Left cardiac atrium (tissue), 4 donors: ENCODE results near the gene SH3TC1. TPM values are rescaled to one million over a fixed set of nuclear protein-coding genes. Genes with fewer than 3 reads are reported as not detected.

ENCODE experiments used
- ATAC-seq, 2 donors: fragments of 200-7000 bp; cut with Tn5 transposase; one replicate each; pipeline ENCODE4 v1.9.1; 2020; ENCODE audit warnings: mild to moderate bottlenecking in 2 of 2, moderate library complexity in 2 of 2
- DNase-seq: peaks from one replicate; pipeline ENCODE4 v3.0.0-alpha.2; 2020
- intact Hi-C, 2 donors: fragments of 100-400 bp; cut with DNase I; formaldehyde crosslinking; loops; one replicate each; pipeline versions ENCODE4 v1.14.1 to v1.15.1; 2022 to 2023
- total RNA-seq, 2 donors: library from RNA; stranded (reverse); fragmentation: NEBNext Ultra II Directional; extraction: Animal tissue kit (Norgen Biotek cat#: 25700); gene quantifications; one replicate each; pipeline ENCODE4 v1.2.1, GENCODE V29; 2021
- donor health status: DM: no; HTN: yes; CAD: no.
- donor health status: DM: no; HTN: yes; CAD: no; lungs with severe emphysema.
- donor health status: DM: yes; HTN: yes; CAD: no.
- donor health status: Dilated cardiomyopathy.

SH3TC1 gene
- total RNA-seq, 2 donors from 2014 or later = 11.7 to 30.9 TPM

DNA sequence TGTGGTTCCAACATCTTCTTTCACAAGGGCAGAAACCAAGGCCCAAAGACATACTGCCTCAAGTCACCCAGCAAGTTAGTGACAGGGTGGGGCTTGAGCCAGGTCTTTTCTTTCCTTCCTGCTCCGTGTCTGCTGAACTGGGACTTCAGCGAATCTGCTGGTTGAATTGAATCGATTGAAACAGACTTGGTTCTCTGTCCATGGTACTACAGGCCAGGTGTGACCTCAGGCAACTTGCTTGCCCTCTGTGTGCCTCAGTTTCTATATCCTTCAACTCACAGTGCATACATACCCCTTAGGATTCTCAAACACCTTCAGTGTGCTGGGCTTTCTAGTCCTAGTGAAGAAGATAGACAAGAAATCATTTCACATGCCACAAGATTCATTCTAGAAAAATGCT lies 38.5 kb upstream of the SH3TC1 start:
- intact Hi-C loops = loop anchor here in 1 of 2 donors (10.0 kb wide), 1 partner anchor 74 kb away; no protein-coding TSS in a partner anchor
- ATAC-seq (no peak), DNase-seq (no peak)

- intact Hi-C loops = loop anchor here in 1 of 2 donors (10.0 kb wide), 1 partner anchor 72 kb away; no protein-coding TSS in a partner anchor
- ATAC-seq = no peak
- no peak for DNase-seq
These were observed 36.5 kb upstream of the SH3TC1 start for GRCh38 chr4:8162625-8163024.

GRCh38 chr4:8163026-8163425 lies 36.1 kb upstream of the SH3TC1 start:
- intact Hi-C loops = loop anchor here in 1 of 2 donors (10.0 kb wide), 1 partner anchor 72 kb away; no protein-coding TSS in a partner anchor
- ATAC-seq = no peak
- no peak for DNase-seq

- intact Hi-C loops = loop anchor here in 1 of 2 donors (10.0 kb wide), 1 partner anchor 71 kb away; no protein-coding TSS in a partner anchor
- ATAC-seq (no peak), DNase-seq (no peak)
These were observed 35.5 kb upstream of the SH3TC1 start for GRCh38 chr4:8163436-8164193.

- intact Hi-C loops = loop anchor here in 1 of 2 donors (10.0 kb wide), 1 partner anchor 71 kb away; no protein-coding TSS in a partner anchor
- no peak for ATAC-seq
These were observed 34.9 kb upstream of the SH3TC1 start for GRCh38 chr4:8164194-8164565.

GRCh38 chr4:8164687-8165086 lies 34.4 kb upstream of the SH3TC1 start:
- no peak for ATAC-seq

More at GRCh38 chr4:8164194-8164565, 34.9 kb upstream of the SH3TC1 start:
- no peak for DNase-seq

GRCh38 chr4:8165374-8165896 lies 33.7 kb upstream of the SH3TC1 start:
- ATAC-seq = no peak
- intact Hi-C loops = loop anchor here in 1 of 2 donors (10.0 kb wide), 1 partner anchor 69 kb away; no protein-coding TSS in a partner anchor
- no peak for DNase-seq

More at GRCh38 chr4:8164687-8165086, 34.4 kb upstream of the SH3TC1 start:
- intact Hi-C loops = loop anchor here in 1 of 2 donors (10.0 kb wide), 1 partner anchor 70 kb away; no protein-coding TSS in a partner anchor
- DNase-seq = no peak

GRCh38 chr4:8167291-8167690 lies 31.8 kb upstream of the SH3TC1 start:
- intact Hi-C loops = loop anchor here in 1 of 2 donors (10.0 kb wide), 1 partner anchor 68 kb away; no protein-coding TSS in a partner anchor
- DNase-seq (no peak), ATAC-seq (peak in 1 of 2 donors; percentile 37)

- intact Hi-C loops = loop anchor here in 1 of 2 donors (10.0 kb wide), 1 partner anchor 67 kb away; no protein-coding TSS in a partner anchor
- peak; percentile 56 to 80 for ATAC-seq
- no peak for DNase-seq
These were observed 31.3 kb upstream of the SH3TC1 start for GRCh38 chr4:8167815-8168214.

DNA sequence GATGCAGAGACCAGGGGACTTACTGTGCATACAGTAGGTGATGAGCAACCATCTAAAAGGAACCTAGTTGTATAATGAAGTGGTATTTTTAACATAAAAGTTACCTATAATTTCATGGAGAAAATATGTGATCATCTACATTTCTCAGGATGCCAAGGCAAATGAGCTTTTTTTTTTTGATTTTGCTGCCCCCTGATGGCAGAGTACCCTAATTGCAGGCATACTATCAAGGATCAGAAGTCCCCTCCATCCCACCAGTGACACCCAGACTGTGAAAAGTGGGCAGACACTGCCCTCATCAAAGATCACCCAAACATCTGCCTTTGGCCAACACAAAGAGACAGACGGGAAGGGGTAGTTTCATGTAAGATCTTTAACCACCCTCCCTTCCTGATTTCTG lies 30.9 kb upstream of the SH3TC1 start:
- DNase-seq (no peak), ATAC-seq (no peak)
- intact Hi-C loops = loop anchor here in 1 of 2 donors (10.0 kb wide), 1 partner anchor 67 kb away; no protein-coding TSS in a partner anchor

GRCh38 chr4:8168832-8169598 lies 30.1 kb upstream of the SH3TC1 start:
- intact Hi-C loops = loop anchor here in 1 of 2 donors (10.0 kb wide), 1 partner anchor 66 kb away; no protein-coding TSS in a partner anchor
- ATAC-seq (no peak), DNase-seq (no peak)

DNA sequence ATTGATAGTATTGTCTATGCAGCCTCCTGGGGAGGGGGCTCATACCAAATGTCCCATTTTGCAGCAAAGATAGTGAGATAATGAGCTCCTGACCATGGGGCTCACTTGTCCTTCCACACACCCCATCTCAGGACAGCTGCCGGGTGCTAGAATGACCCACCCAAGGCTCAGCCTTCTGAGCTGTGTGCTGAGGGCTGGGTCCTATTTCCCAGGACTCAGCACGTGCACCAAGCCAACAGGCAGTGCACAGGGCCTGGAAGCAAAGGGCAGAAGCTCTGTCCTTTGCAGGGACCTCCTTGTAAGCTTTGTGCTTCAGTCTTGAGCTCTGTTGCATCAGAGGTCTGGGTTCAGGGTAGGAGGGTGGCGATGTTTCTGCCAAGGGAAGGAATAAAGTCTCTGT lies 29.3 kb upstream of the SH3TC1 start:
- DNase-seq (no peak), ATAC-seq (no peak)
- intact Hi-C loops = loop anchor here (10.0 kb wide), 1 partner anchor 65 kb away; no protein-coding TSS in a partner anchor

DNA sequence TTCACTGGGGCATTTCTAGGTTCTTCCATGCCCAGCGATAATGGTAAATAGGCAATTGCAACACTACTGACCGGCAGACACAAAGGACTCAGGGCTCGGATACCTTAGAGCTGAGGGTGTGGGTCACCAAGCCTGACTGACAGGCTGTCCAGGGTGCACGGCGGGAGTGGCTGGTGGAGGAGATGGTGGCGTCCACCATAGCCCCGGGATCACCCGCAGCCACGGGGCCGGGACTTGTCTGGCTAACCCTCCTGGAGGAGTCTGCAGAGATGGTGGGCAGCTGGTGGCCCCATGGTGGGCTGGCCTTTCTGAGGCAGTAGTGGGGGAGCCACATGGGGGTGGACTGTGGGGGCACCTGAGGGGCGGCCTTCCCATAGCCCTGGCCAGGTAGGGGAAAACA lies 28.7 kb upstream of the SH3TC1 start:
- intact Hi-C loops = loop anchor here in 1 of 2 donors (10.0 kb wide), 1 partner anchor 64 kb away; no protein-coding TSS in a partner anchor
- DNase-seq (no peak), ATAC-seq (no peak)

DNA sequence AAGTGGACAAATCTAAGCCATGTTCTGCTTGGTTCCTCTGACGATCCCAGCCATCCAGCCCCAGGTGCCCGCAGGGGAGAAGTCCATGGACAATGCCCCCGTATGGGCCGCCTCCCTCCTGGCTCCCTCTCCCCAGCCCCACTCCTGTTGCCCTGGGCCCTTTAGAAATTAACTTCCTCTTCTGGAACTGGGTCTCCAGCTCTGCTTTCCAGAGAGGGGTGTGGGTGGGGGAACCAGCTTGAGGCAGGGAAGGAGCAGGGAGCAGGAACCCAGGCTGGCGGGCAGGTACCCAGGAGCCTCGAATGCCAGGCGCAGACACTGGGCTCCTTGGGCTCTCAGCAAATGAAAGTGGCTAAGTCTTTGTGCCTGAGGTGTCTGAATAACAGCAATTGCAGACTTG lies 27.8 kb upstream of the SH3TC1 start:
- ATAC-seq (no peak), DNase-seq (no peak)
- intact Hi-C loops = loop anchor here in 1 of 2 donors (10.0 kb wide), 1 partner anchor 64 kb away; no protein-coding TSS in a partner anchor

- DNase-seq = no peak
- intact Hi-C loops = loop anchor here in 1 of 2 donors (10.0 kb wide), 1 partner anchor 63 kb away; no protein-coding TSS in a partner anchor
- no peak for ATAC-seq
These were observed 26.8 kb upstream of the SH3TC1 start for GRCh38 chr4:8171984-8172924.

GRCh38 chr4:8173492-8174242 lies 25.4 kb upstream of the SH3TC1 start:
- intact Hi-C loops = loop anchor here in 1 of 2 donors (10.0 kb wide), 1 partner anchor 61 kb away; no protein-coding TSS in a partner anchor
- DNase-seq = no peak
- ATAC-seq = no peak

GRCh38 chr4:8174970-8175369 lies 24.1 kb upstream of the SH3TC1 start:
- intact Hi-C loops = loop anchor here (5.0 to 10.0 kb wide), 2 partner anchors 60 to 227 kb away; no protein-coding TSS in a partner anchor
- DNase-seq (no peak), ATAC-seq (no peak)
